ENCODE measurements around the gene TTLL10.

GRCh38 chr1:1124786-1125642, 48.7 kb upstream of the TTLL10 start:
- no peak for TF ChIP-seq CTCF (optimal IDR thresholded peaks at IDR 0.05 in 1 of 3, IDR thresholded peaks at IDR 0.05 in 1 of 3, conservative IDR thresholded peaks at IDR 0.05 in 1 of 3; ENCODE audit: extremely low read depth in 1 of 3, insufficient read depth in 2 of 3, low read length in 3 of 3)
- TF ChIP-seq EZH2 (IDR thresholded peaks at IDR 0.05; ENCODE audit: low read length) = no peak

All from keratinocyte (primary cell).